Keratinocyte (primary cell): ENCODE data around the gene NCS1. TPM values are rescaled to one million over a fixed set of nuclear protein-coding genes. Genes with fewer than 3 reads are reported as not detected.

Experiments
- DNase-seq: peaks from one replicate; pipeline ENCODE4 v3.0.0-alpha.2; 2011; ENCODE audit warnings: low read depth, missing footprints, low spot score
- FAIRE-seq: peaks from 2 replicates; lab custom pipeline; 2011; peaks lifted over from hg19 to GRCh38; lab: Jason Lieb, UNC
- H2AFZ ChIP-seq: 2 replicates; pipeline ENCODE4 v1.6.0; 2012; ENCODE audit warnings: low read length, control low read depth, inconsistent platforms; ENCODE audit not compliant: control insufficient read depth
- H3K27ac ChIP-seq: 2 replicates; pipeline ENCODE4 v1.5.1; 2011; ENCODE audit warnings: low read length; ENCODE audit not compliant: control insufficient read depth, insufficient read depth
- H3K27me3 ChIP-seq: 3 replicates; pipeline ENCODE4 v1.6.0; 2011; ENCODE audit warnings: low read length; ENCODE audit not compliant: control insufficient read depth, insufficient read depth; ENCODE audit errors: extremely low read depth
- H3K36me3 ChIP-seq, 2 experiments: 2 replicates in 1 of 2; 3 replicates in 1 of 2; pipeline ENCODE4 v1.5.1; 2011; ENCODE audit warnings: low read length in 2 of 2, mild to moderate bottlenecking in 1 of 2; ENCODE audit not compliant: control insufficient read depth in 2 of 2, insufficient read depth in 2 of 2; ENCODE audit errors: extremely low read depth in 1 of 2
- H3K4me1 ChIP-seq: 3 replicates; pipeline ENCODE4 v1.5.1; 2011; ENCODE audit warnings: low read length; ENCODE audit not compliant: control insufficient read depth, insufficient read depth; ENCODE audit errors: extremely low read depth
- H3K4me2 ChIP-seq: 3 replicates; pipeline ENCODE4 v1.6.0; 2011; ENCODE audit warnings: low read depth, low read length; ENCODE audit not compliant: control insufficient read depth, insufficient read depth; ENCODE audit errors: extremely low read depth
- H3K4me3 ChIP-seq, 3 experiments: fragments of 200-600 bp in 1 of 3; sonication (generic) in 1 of 3; 2 replicates in 2 of 3; 3 replicates in 1 of 3; pipeline ENCODE4 v1.5.1; 2011 to 2016; ENCODE audit warnings: low read length in 3 of 3, mild to moderate bottlenecking in 3 of 3, control low read depth in 2 of 3, inconsistent platforms in 1 of 3, low read depth in 1 of 3, mixed read lengths in 1 of 3, mixed run types in 1 of 3, moderate library complexity in 1 of 3; ENCODE audit not compliant: control insufficient read depth in 2 of 3, insufficient read depth in 2 of 3; ENCODE audit errors: extremely low read depth in 1 of 3
- H3K79me2 ChIP-seq: 2 replicates; pipeline ENCODE4 v1.6.0; 2012; ENCODE audit warnings: low read length; ENCODE audit not compliant: control insufficient read depth, insufficient read depth
- H3K9ac ChIP-seq: 3 replicates; pipeline ENCODE4 v1.6.0; 2011; ENCODE audit warnings: low read length; ENCODE audit not compliant: control insufficient read depth, insufficient read depth; ENCODE audit errors: extremely low read depth
- H3K9me1 ChIP-seq: 3 replicates; pipeline ENCODE4 v1.6.0; 2011; ENCODE audit warnings: low read length; ENCODE audit not compliant: control insufficient read depth, insufficient read depth; ENCODE audit errors: extremely low read depth
- H3K9me3 ChIP-seq: 2 replicates; pipeline ENCODE4 v1.5.1; 2012; ENCODE audit warnings: low read depth, low read length; ENCODE audit not compliant: control insufficient read depth
- H4K20me1 ChIP-seq: 3 replicates; pipeline ENCODE4 v1.6.0; 2011; ENCODE audit warnings: low read length; ENCODE audit not compliant: control insufficient read depth, insufficient read depth; ENCODE audit errors: extremely low read depth
- EZH2 ChIP-seq: IDR thresholded peaks from one replicate; pipeline ENCODE4 v1.6.1; 2012; ENCODE audit warnings: inconsistent platforms, mild to moderate bottlenecking, low read length, moderate library complexity
- dilution Hi-C: fragments of 300-500 bp; cut with MboI; formaldehyde crosslinking; loops from one replicate; pipeline ENCODE4 v1.7.0; 2020; ENCODE audit warnings: low sequenced_read_pairs; ENCODE audit not compliant: extremely low pct_ligation_motif_present
- polyA plus RNA-seq, 5 experiments: library from polyadenylated mRNA; depleted of rRNA in 3 of 5; stranded (reverse) in 3 of 5; stranded (forward) in 1 of 5; unstranded in 1 of 5; fragments of >200 nt; gene quantifications; 1 replicate in 1 of 5; 2 replicates in 3 of 5; 3 replicates in 1 of 5; pipeline versions ENCODE4 v1.2.1 to v1.2.3, GENCODE V29; 2011 to 2012; ENCODE audit warnings: missing spikeins in 2 of 5, low read depth in 1 of 5, low replicate concordance in 1 of 5
- TF ChIP-seq, protein P1 (sequence below), 3 experiments: IDR thresholded peaks in 1 of 3; conservative IDR thresholded peaks in 1 of 3; optimal IDR thresholded peaks in 1 of 3; 2 replicates in 2 of 3; 3 replicates in 1 of 3; pipeline versions ENCODE3 to v1.5.1; 2011; ENCODE audit warnings: low read length in 3 of 3, mild to moderate bottlenecking in 3 of 3, moderate library complexity in 2 of 3, control low read depth in 1 of 3, inconsistent platforms in 1 of 3; ENCODE audit not compliant: insufficient read depth in 2 of 3; ENCODE audit errors: extremely low read depth in 1 of 3

NCS1 gene
- polyA plus RNA-seq, 1 donor (not counting 4 experiments of a cell fraction or from before 2014, with no cell fraction given) = 49.1 TPM

DNA sequence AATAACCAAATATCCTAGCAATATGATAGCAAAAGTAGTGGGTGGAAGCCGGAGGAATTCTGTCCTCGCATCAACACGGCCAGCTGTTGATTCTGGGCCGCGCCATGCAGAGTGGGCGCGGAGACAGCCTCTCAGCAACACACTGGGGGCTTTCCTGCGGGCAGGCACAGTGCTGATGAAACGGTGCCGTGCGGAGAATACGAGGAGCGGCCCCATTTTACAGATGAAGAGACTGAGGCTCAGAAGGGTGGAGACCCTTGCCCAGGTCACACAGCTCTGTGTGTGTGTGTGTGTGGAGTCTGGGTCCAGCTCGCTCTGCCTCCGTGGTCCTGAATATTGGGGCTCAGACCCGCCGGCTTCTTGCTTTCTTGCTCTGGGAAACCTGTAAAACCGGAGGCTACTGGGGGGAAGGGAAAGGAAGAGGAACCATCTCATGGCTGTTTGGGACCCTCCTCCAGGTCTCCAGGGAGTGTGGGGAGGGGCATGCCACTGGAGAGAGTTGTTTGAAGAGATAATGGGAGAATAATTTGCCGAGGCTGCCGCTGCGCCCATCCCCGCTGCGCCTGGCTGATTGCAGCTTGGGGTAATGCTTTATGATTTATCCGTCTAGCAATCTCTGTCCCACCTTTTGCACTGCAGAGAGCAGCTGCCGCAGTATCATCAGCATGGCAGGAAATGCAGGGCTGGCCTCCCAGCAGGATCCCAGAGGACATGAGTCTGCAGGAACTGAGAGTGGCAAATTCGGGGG, 36.6 kb downstream of the NCS1 start:
- Histone ChIP-seq H3K9me1 (no peaks in the 10 kb centered on the region), H3K27me3 (no peaks in the 10 kb centered on the region), H3K79me2 (peaks cover 16% of the 10 kb centered on the region), H2AFZ (no peak overlapping the region), H3K36me3 (peaks cover 0 to 6% of the 10 kb centered on the region in 2 experiments), H3K27ac (no peak overlapping the region), H3K9me3 (no peaks in the 10 kb centered on the region), H4K20me1 (no peaks in the 10 kb centered on the region), H3K4me2 (no peak overlapping the region), H3K4me1 (peaks cover 16% of the 10 kb centered on the region), H3K4me3 (no peak overlapping the region), H3K9ac (no peak overlapping the region)
- TF ChIP-seq, protein P1, sequence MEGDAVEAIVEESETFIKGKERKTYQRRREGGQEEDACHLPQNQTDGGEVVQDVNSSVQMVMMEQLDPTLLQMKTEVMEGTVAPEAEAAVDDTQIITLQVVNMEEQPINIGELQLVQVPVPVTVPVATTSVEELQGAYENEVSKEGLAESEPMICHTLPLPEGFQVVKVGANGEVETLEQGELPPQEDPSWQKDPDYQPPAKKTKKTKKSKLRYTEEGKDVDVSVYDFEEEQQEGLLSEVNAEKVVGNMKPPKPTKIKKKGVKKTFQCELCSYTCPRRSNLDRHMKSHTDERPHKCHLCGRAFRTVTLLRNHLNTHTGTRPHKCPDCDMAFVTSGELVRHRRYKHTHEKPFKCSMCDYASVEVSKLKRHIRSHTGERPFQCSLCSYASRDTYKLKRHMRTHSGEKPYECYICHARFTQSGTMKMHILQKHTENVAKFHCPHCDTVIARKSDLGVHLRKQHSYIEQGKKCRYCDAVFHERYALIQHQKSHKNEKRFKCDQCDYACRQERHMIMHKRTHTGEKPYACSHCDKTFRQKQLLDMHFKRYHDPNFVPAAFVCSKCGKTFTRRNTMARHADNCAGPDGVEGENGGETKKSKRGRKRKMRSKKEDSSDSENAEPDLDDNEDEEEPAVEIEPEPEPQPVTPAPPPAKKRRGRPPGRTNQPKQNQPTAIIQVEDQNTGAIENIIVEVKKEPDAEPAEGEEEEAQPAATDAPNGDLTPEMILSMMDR (optimal IDR thresholded peaks at IDR 0.05 in 1 of 3, IDR thresholded peaks at IDR 0.05 in 1 of 3, conservative IDR thresholded peaks at IDR 0.05 in 1 of 3; ENCODE audit: extremely low read depth in 1 of 3, insufficient read depth in 2 of 3, low read length in 3 of 3) = no peak
- TF ChIP-seq EZH2 = no peak
- DNase-seq (no peak), FAIRE-seq (no peak)
- dilution Hi-C loops = no loop called here

DNA sequence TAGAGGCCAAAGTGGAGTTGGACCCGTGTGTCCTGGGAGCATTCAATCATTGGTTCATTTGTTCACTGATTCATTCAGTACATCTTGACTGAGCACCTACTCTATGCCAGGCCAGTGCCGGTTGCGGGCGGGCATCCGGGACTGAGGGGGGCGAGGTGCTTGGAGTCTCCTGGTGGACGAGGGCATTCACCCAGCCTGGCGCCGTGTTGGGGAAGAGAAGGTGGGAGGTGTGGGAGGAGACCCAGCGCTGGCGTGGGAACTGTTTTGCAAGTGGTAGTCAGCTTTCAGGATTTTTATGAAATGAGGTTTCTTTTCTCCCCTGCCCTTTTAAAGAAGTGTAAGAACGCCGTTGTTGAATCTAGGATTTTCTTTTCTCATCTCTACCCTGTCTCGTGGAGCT, 37.2 kb downstream of the NCS1 start:
- no peak for DNase-seq
- H2AFZ ChIP-seq = no peak overlapping the region
- H3K36me3 ChIP-seq = peaks cover 0 to 6% of the 10 kb centered on the region in 2 experiments
- FAIRE-seq = no peak
- no peak overlapping the region for H3K4me2 ChIP-seq
- H3K9ac ChIP-seq = no peak overlapping the region
- H4K20me1 ChIP-seq = no peaks in the 10 kb centered on the region
- H3K27ac ChIP-seq = no peak overlapping the region
- no peaks in the 10 kb centered on the region for H3K9me1 ChIP-seq
- TF ChIP-seq, protein P1 (optimal IDR thresholded peaks at IDR 0.05 in 1 of 3, IDR thresholded peaks at IDR 0.05 in 1 of 3, conservative IDR thresholded peaks at IDR 0.05 in 1 of 3; ENCODE audit: extremely low read depth in 1 of 3, insufficient read depth in 2 of 3, low read length in 3 of 3) = no peak
- no peak for TF ChIP-seq EZH2
- H3K27me3 ChIP-seq = no peaks in the 10 kb centered on the region
- dilution Hi-C loops = no loop called here
- no peak overlapping the region for H3K4me3 ChIP-seq
- peaks cover 22% of the 10 kb centered on the region for H3K79me2 ChIP-seq
- H3K9me3 ChIP-seq = no peaks in the 10 kb centered on the region
- peaks cover 22% of the 10 kb centered on the region for H3K4me1 ChIP-seq
